Mesenteric fat pad (tissue), 1 donor: ENCODE measurements around the gene SCART1. TPM values are rescaled to one million over a fixed set of nuclear protein-coding genes. Genes with fewer than 3 reads are reported as not detected.
"Not testable (repeated sequence)": the region's sequence is repeated elsewhere in the genome, so short reads cannot be mapped to it uniquely, and the experiment has no call there.

Source experiments
- DNase-seq: peaks from one replicate; pipeline ENCODE4 v3.0.0-alpha.2; 2020; ENCODE audit warnings: low spot score
- total RNA-seq: library from RNA; stranded (reverse); fragmentation: NEBNext Ultra II Directional; extraction: Animal tissue kit (Norgen Biotek cat#: 25700); gene quantifications from one replicate; pipeline ENCODE4 v1.2.1, GENCODE V29; 2021
- donor health status: DM: yes; HTN: yes; CAD: no.

The SCART1 gene
- total RNA-seq, 1 donor from 2014 or later: 3.3 TPM

DNA sequence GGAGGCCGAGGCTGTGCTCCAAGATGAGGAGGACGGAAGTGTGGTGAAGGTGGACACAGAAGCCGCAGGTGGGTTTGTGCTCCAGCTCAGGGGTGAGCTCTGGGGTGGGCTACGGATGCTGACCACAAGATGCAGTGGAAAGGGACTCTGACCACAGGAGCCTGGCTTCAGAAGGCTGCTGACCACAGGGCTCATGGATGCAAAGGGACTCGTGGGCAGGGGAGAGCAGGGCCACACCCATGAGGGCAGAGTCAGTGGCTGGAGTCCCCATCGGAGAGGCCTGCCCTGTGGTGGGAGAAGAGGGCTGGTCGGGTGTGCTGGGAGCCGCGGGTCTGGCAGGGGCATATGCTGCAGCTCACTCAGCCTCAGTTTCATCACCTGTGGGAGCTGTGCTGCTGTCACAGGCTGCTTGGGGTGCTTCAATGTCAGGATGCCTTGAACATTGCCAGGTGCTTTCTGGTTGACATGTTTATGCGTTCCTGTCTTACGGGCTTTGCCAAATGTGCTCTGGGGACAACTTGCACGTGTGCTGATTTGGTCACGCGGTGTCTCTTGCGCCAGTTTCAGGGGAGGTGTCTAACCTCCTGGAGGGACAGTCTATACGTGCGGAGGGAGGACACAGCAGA is 13.7 kb downstream of the SCART1 start:
- DNase-seq: peak; percentile 73

DNA sequence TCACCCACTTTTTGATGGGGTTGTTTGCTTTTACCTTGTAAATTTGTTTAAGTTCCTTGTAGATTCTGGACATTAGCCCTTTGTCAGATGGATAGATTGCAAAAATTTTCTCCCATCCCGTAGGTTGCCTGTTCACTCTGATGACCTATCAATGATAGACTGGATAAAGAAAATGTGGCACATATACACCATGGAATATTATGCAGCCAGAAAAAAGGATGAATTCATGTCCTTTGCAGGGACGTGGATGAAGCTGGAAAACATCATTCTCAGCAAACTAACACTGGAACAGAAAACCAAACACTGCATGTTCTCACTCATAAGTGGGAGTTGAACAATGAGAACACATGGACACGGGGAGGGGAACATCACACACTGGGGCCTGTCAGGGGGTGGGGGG is 15.5 kb downstream of the SCART1 start:
- not testable (repeated sequence) for DNase-seq

GRCh38 chr10:133471300-133472109 is 17.8 kb downstream of the SCART1 start:
- no peak for DNase-seq

GRCh38 chr10:133473270-133473669 is 19.5 kb downstream of the SCART1 start:
- DNase-seq: peak; percentile 41

DNA sequence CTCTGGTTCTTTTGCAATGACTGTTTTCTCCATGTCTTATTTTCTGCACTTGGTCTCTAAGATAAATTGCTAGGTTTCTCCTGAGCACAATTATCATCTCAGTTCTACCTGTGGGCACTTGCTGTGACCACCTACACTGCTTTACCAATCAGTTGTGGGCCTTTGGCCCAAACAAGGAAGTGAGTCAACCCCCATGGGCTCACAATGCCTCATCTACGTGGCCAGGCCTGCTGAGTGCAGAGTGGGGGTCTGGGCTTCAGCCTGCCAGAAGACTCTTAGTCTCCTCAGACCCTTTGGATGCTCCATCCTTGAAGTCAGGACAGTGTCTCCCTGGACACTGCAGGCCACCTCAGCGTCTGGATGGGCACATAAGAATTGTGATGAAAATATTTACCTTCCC is 20.3 kb downstream of the SCART1 start:
- no peak for DNase-seq

DNA sequence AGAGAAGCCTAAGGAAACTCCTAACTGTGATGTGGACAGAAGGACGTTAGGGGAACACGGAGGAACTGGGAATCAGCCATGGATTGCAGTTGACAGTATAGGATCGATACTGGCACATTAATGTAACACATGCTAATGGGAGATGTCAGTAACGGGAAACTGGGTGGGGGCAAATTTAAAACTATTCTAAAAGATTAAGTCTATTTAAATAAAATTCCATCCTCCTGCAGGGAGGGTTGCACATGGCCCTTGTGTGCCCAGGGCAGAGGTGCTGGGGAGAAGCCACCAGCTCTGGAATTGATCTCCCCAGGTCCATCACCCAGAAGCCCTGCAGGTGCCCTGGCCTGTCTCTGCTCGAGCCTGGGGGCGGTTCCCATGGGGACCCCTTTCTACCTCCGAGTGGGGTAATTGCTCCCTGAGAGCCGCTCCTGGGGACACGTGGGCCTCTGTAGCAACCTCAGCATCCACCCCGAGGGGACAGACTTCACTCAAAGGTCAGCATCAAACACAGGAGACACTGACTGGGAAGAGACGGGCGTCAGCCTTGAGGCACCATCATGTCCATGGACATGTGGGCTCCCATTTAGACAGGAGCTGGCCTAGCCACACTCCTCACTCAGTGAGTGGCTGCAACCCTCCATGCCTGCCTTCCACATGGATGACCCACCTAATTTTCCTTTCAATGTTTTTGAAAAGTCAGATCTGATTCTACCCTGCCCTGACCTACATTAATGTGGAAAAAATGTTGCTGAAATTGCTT is 21.1 kb downstream of the SCART1 start:
- DNase-seq: peak; percentile 84

- DNase-seq: peak; percentile 65
These were observed 21.6 kb downstream of the SCART1 start for GRCh38 chr10:133475425-133475734.

- peak; percentile 81 for DNase-seq
These were observed 22.3 kb downstream of the SCART1 start for GRCh38 chr10:133475821-133476640.

DNA sequence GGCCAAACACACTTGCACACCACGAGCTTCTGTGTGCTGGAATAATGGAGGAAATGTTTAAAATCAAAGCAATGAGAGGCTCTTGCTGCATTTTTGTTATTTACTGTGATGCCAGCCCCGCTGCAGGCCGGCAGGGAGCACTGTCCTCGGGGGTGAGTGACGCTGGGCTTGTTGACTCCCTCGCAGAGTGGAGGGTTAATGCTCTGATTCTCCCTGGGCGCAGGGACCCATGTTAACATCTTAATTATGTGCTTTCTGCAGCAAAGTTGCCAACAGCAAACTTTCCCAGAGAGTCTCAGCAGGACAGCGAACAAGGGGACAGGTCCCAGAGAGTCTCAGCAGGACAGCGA is 22.9 kb downstream of the SCART1 start:
- no peak for DNase-seq

GRCh38 chr10:133481086-133481643 is 27.4 kb downstream of the SCART1 start:
- DNase-seq: no peak

GRCh38 chr10:133481657-133482056 is 27.9 kb downstream of the SCART1 start:
- DNase-seq: no peak

- no peak for DNase-seq
These were observed 31.1 kb downstream of the SCART1 start for GRCh38 chr10:133484818-133485217.

- no peak for DNase-seq
These were observed 33.3 kb downstream of the SCART1 start for GRCh38 chr10:133487085-133487484.

- DNase-seq: no peak
These were observed 34.6 kb downstream of the SCART1 start for GRCh38 chr10:133488354-133488753.

DNA sequence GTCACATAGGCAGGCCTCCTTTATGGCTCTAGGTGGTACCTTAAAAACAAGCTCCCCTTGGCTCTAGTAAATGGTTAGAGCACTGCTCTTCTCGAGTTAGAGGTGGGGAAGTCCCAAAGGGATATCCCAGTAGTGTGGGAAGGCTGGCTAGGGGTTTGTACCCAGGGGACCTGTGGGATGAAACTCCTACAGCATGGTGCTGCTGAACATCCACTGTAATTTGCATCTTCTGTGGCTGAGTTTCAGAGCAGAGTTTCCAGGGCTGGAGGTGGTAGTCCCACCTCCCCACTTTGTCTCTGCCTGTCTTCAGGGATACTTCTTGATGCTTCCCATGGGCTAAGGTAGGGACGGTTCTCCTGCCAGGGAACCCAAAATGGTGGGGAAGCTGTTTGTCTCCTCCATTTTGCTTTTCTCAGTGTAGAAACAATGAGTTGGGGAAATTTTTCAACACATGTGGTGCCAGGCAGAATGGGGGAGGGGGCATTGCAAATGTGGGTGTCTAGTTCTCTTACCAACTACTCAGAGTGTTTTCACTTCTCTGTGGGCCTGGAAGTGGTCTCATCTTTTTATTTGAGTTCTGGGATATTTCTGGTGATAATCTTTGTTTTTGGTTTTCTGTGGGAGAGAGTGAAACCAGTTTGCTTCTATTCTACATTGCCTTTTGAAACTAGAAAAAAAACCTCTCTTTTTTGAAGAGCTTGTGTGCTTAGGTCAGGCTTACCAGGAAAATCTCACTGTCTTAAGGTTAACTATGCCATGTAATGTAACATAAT is 36.3 kb downstream of the SCART1 start:
- no peak for DNase-seq

DNA sequence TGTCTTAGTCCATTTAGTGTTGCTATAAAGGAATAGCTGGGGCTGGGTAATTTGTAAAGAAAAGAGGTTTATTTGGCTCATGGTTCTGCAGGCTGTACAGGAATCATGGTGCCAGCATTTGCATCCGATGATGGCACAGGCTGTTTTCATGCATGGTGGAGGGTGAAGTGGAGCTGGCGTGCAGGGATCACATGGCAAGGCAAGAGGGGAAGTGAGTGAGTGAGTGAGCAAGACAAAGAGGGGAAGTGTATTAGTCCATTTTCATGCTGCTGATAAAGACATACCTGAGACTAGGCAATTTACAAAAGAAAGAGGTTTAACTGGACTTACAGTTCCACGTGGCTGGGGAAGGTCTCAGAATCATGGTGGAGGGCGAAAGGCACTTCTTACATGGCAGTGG is 39.8 kb downstream of the SCART1 start:
- DNase-seq: not testable (repeated sequence)

- not testable (repeated sequence) for DNase-seq
These were observed 43.6 kb downstream of the SCART1 start for GRCh38 chr10:133497363-133497762.

DNA sequence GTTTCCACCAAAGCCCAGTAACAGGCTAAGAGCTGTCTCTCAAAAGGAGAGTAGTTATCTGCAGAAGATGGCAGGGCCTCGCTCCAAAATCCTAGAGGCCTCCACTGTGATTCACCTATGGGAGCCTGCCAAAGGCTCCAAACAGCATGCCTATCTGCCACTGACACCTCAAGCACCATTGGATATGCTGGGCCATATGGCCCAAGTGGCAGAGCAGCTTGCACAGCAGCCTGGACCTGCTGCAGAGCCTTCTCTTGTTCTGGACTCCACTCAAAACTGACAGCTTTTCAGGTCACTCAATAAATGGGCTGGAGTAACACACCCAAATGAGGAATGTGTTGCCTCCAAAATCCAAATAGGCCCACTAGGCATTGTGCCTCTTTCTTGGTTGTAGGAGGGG is 45.4 kb downstream of the SCART1 start:
- DNase-seq: not testable (repeated sequence)

DNA sequence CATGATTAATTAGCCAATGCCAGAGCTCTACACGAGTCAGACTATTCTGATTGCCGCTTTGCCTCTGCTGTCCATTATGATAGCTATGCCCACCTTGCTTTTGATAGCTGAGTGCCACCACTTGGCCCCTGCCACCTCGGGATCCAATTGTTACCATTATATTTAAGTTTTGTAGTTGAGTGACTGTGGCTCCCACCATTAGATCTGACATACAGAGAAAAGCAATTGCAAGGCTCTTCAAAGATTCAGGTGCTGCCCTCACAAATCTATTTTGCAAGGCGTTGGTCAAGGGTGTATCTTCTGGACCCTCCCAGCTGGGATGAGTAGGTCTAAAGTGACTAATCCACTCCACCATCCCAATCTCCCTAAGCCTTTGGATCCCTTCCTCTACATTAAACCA is 47.2 kb downstream of the SCART1 start:
- not testable (repeated sequence) for DNase-seq

GRCh38 chr10:133509700-133510099 is 56.0 kb downstream of the SCART1 start:
- no peak for DNase-seq
